ENCODE results near the gene MTRFR. TPM values are rescaled to one million over a fixed set of nuclear protein-coding genes. Genes with fewer than 3 reads are reported as not detected.

The MTRFR gene
- total RNA-seq, 1 experiment from 2014 or later = 19.8 TPM

Other genes with a start within 250 kb of the MTRFR start
- 1.2 and 1.3 TPM in 2 replicates for gene PITPNM2, start 82.3 kb upstream of the MTRFR start, total RNA-seq (2014; rRNA removed; shearing (Covaris generic))
- 68.7 and 78.2 TPM in 2 replicates for gene MPHOSPH9, start 295 bp upstream of the MTRFR start, total RNA-seq (2014; rRNA removed; shearing (Covaris generic))
- 369 and 389 TPM in 2 replicates for gene CDK2AP1, start 38.4 kb downstream of the MTRFR start, total RNA-seq (2014; rRNA removed; shearing (Covaris generic))
- gene SBNO1, start 131.4 kb downstream of the MTRFR start, total RNA-seq (2014; rRNA removed; shearing (Covaris generic)) = 38.4 and 40.8 TPM in 2 replicates
- gene KMT5A, start 150.7 kb downstream of the MTRFR start, total RNA-seq (2014; rRNA removed; shearing (Covaris generic)) = 43.6 and 53.5 TPM in 2 replicates
- 1.8 and 2.2 TPM in 2 replicates for gene RILPL2, start 203.2 kb downstream of the MTRFR start, total RNA-seq (2014; rRNA removed; shearing (Covaris generic))
- 14.9 and 18.7 TPM in 2 replicates for gene SNRNP35, start 224.7 kb downstream of the MTRFR start, total RNA-seq (2014; rRNA removed; shearing (Covaris generic))